AG04450 (cell line): ENCODE measurements around the gene ADAM12. TPM values are rescaled to one million over a fixed set of nuclear protein-coding genes. Genes with fewer than 3 reads are reported as not detected.

Source experiments
- CTCF ChIA-PET: fragments of 300-600, 350-600 bp; formaldehyde crosslinking; extraction: SDS; loops from one replicate; lab custom pipeline; 2022; ENCODE audit warnings: antibody characterized with exemption, inconsistent platforms; lab: Charles Lee
- POLR2A ChIA-PET: fragments of 350-600 bp; formaldehyde crosslinking; extraction: SDS; loops from one replicate; lab custom pipeline; 2021; ENCODE audit warnings: antibody characterized with exemption, inconsistent platforms; lab: Yijun Ruan, JAX
- DNase-seq: peaks from one replicate; pipeline ENCODE4 v3.0.0-alpha.2; 2011; ENCODE audit warnings: low read depth, low spot score
- H3K27ac ChIP-seq: one replicate; pipeline ENCODE4 v1.5.1; 2012; ENCODE audit warnings: low read depth, low read length, control low read depth
- H3K27me3 ChIP-seq: one replicate; pipeline ENCODE4 v1.6.0; 2012; ENCODE audit warnings: low read length; ENCODE audit not compliant: control insufficient read depth, insufficient read depth
- H3K4me3 ChIP-seq: 2 replicates; pipeline ENCODE4 v1.5.1; 2011; ENCODE audit warnings: mild to moderate bottlenecking, low read depth, low read length, control low read depth
- H3K9me3 ChIP-seq: 2 replicates; pipeline ENCODE4 v1.5.1; 2012; ENCODE audit warnings: low read length; ENCODE audit not compliant: control insufficient read depth, insufficient read depth
- CTCF ChIP-seq: IDR thresholded peaks from 2 replicates; pipeline ENCODE4 v1.5.1; 2011; ENCODE audit warnings: low read depth, low read length, control low read depth, inconsistent platforms
- polyA plus RNA-seq: library from polyadenylated mRNA; depleted of rRNA; stranded (reverse); fragments of >200 nt; gene quantifications from 2 replicates; pipeline ENCODE4 v1.2.3, GENCODE V29; 2011

Gene ADAM12
- polyA plus RNA-seq, 1 experiment = 8.0 TPM

GRCh38 chr10:126331101-126331500, 57.2 kb downstream of the ADAM12 start:
- peak; percentile 24 for DNase-seq

GRCh38 chr10:126324826-126325225, 63.5 kb downstream of the ADAM12 start:
- H3K9me3 ChIP-seq = no peaks in the 10 kb centered on the region
- no peak overlapping the region for H3K4me3 ChIP-seq
- no peak for DNase-seq
- TF ChIP-seq CTCF = no peak
- ChIA-PET POLR2A (no interaction called here), CTCF (no interaction called here)
- no peak overlapping the region for H3K27ac ChIP-seq
- H3K27me3 ChIP-seq = no peaks in the 10 kb centered on the region

More at GRCh38 chr10:126331101-126331500, 57.2 kb downstream of the ADAM12 start:
- no peaks in the 10 kb centered on the region for H3K9me3 ChIP-seq
- no peak overlapping the region for H3K4me3 ChIP-seq
- no peaks in the 10 kb centered on the region for H3K27me3 ChIP-seq
- ChIA-PET POLR2A (no interaction called here), CTCF (no interaction called here)
- no peak for TF ChIP-seq CTCF
- no peak overlapping the region for H3K27ac ChIP-seq

- no peak for DNase-seq
- Histone ChIP-seq H3K27ac (no peak overlapping the region), H3K4me3 (no peak overlapping the region), H3K9me3 (no peaks in the 10 kb centered on the region), H3K27me3 (no peaks in the 10 kb centered on the region)
- CTCF ChIA-PET = no interaction called here
- POLR2A ChIA-PET = no interaction called here
- no peak for TF ChIP-seq CTCF
Measured at GRCh38 chr10:126321440-126321839, 66.8 kb downstream of the ADAM12 start.

- Histone ChIP-seq H3K4me3 (no peak overlapping the region), H3K27ac (no peak overlapping the region), H3K9me3 (no peaks in the 10 kb centered on the region), H3K27me3 (no peaks in the 10 kb centered on the region)
- POLR2A ChIA-PET = no interaction called here
- no peak for DNase-seq
- no peak for TF ChIP-seq CTCF
- CTCF ChIA-PET = no interaction called here
Measured at GRCh38 chr10:126317751-126318150, 70.5 kb downstream of the ADAM12 start.

- no peaks in the 10 kb centered on the region for H3K27me3 ChIP-seq
- H3K27ac ChIP-seq = no peak overlapping the region
- DNase-seq = peak; percentile 56
- no peak for TF ChIP-seq CTCF
- POLR2A ChIA-PET = no interaction called here
- no peak overlapping the region for H3K4me3 ChIP-seq
- H3K9me3 ChIP-seq = no peaks in the 10 kb centered on the region
- CTCF ChIA-PET = interaction anchor here (0.6 to 1.0 kb wide), 3 partner anchors 11 to 75 kb away, joined by 3 to 4 read pairs (median 3); no protein-coding TSS in a partner anchor
Measured at GRCh38 chr10:126315494-126316177, 72.6 kb downstream of the ADAM12 start.
